NCI-H460 (cell line): Measurements from ENCODE around the gene MKRN2. TPM values are rescaled to one million over a fixed set of nuclear protein-coding genes. Genes with fewer than 3 reads are reported as not detected.

Experiments used
- DNase-seq: peaks from one replicate; pipeline ENCODE4 v3.0.0-alpha.2; 2016; ENCODE audit warnings: low read depth; ENCODE audit errors: extremely low read depth
- total RNA-seq: library from RNA; depleted of rRNA; stranded (reverse); fragments of >200 nt; shearing (Covaris generic); gene quantifications from 2 replicates; pipeline ENCODE4 v1.2.3, GENCODE V29; 2014

The MKRN2 gene
- total RNA-seq, 1 experiment from 2014 or later = 25.1 TPM

DNA sequence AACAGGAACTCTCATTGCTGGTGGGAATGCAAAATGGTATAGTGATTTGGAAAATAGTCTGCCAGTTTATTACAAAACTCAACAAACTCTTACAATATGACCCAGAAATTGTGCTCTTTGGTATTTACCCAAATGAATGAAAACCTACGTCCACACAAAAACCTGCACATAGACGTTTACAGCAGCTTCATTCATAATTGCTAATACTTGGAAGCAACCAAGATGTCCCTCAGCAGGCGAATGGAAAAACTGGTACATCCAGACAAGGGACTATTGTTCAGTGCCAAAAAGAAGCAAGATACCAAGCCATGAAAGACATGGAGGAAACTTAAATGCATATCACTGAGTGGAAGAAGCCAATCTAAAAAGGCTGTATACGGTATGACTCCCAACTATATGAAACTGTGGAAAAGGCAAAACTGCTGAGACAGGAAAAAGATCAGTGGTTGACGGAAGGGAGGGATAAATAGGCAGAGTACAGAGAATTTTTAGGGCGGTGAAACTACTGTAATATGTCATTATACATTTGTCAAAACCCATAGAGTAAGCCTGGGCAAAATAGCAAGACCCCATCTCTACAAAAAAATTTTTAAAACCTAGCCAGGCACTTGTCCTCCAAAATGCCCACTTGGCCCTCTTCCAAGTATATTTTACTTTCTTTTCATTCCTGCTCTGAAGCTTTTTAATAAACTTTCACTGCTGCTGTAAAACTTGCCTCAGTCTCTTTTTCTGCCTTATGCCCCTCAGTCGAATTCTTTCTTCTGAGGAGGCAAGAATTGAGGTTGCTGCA lies 6.7 kb upstream of the MKRN2 start:
- no peak for DNase-seq

DNA sequence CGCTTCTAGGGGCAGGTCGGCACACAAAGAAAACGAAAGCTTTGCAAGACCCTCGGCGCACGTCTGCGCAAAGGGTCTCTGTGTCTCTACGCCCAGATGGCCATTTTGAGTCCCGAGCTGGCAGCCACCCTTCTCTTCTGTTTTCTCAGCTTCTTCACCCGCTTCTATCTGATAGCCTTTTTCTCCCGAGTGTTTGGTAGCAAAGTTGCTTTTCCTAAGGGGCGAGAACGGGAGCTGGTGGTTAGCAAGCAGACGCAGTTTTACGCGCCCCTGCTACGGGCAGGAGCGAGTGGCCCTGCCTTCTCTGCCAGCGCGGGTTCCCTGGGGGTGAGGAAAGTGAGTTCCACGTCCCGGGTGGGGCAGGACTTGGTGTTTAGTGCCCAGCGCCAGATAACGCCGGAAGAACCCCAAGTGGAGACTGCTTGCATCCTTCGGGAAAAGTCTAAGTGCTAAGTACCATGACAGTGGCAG lies 2.9 kb upstream of the MKRN2 start:
- peak; percentile 8 for DNase-seq

DNA sequence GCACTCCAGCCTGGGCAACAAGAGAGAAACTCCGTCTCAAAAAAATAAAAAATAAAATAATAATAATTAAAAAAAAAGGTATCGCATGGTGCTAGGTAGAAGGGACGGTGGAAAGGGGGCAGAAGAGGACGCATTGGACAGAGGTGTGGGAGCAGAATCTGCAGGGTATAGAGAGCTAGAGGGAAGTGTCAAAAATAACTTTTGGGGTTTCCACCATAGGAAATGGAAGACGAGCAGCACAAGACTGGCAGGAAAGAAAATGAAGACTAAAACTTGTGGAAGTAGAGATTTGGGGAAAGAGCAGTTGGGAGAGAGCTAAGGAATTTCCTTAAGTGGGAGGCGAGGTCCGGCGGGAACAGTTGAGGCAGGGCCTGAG lies 585 bp upstream of the MKRN2 start:
- no peak for DNase-seq

DNA sequence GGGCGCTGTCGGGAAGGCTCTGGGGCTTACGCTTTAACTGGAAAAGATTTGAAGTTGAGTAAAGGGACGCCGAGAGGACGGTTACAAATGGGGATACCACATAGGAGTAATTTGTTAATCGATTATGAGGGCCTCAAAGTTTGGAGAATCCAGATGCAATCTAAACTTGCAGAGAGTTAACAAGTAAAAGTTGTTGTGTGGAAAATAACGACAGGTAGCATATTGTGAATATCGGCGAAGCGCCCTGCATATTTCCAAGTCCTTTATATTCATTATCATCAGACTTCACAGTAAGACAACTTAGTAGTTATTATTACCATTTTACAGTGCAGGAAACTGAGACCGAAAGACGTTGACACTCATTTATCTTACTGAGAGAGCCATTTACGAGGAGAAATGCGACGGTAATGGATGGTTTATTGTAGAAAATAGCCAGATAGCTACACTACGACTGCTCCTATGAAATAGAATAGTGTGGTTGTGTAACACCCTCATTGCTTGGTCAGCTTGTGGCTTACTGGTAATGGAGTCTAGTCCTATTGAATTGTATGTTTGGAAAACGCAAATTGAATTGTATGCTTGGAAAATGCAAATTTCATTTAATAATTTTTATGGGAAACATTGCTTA lies 700 bp downstream of the MKRN2 start:
- peak; percentile 14 for DNase-seq

DNA sequence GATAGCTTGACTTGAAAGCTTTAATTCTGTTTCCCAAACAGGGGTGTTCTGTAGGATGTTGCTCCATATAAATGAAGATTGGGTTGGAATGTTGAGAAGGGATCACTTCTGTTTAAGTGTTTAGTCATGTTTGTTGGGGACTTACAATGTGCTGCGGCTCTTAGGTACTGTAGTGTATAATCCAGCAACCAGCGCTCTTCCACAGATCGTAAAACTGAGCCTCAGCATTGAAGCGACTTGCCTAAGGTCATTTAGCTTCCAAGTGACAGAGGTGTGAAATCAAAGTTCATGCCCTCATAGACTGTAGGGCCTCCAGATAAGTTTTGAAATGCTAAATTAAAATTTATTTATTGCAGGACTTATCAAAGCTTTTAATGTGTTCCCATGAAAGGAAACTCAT lies 1.8 kb downstream of the MKRN2 start:
- no peak for DNase-seq

DNA sequence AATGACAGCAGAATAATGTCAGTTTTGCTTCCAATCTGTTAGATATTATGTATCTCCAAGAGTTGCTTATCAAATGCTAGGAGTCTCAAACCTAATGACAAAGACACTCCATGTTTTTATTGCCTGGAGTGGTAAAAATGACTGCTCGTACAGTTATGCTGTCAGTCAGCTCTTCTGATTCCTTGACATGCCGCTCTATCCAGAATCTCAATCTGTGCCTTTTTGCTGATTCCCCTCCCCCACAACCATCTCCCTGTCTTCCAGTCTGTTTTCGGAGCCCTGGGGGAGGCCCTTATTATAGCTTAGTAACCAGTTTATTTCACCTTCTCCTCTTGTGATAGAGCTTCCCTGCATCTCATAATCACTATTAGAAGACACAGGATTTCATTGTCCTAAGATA lies 2.6 kb downstream of the MKRN2 start:
- DNase-seq = no peak

DNA sequence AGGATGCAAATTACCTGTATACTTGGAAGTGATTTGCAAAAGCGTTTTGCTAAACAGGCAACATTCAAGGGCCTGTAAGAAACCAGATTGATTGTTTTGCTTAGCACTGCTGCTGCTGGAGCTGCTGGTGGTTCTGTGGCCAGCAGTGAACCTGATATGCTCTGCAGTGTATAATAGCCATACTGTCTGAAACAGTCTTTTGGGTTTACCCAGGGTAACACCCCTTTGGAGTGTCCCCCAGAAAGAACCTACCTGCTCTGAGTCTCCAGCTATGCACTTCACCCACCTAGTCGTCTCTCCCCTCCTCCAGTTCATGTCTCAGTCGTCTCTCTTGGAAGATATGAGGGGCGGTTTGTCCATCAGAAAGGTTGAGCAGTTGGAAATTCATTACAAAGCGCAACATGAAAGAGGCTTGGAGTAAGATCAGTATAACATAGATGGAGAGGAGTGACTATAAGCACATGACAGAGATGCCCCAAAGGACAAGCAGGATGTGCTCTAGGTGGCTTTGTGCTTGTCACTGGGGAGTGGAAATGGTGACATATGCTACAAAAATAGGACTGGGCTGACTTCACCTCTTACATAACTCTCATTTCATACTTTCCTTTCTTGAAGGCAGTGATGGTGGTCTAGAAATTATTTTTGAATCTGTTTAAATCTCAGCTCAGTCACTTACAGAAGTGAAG lies 3.8 kb downstream of the MKRN2 start:
- no peak for DNase-seq

DNA sequence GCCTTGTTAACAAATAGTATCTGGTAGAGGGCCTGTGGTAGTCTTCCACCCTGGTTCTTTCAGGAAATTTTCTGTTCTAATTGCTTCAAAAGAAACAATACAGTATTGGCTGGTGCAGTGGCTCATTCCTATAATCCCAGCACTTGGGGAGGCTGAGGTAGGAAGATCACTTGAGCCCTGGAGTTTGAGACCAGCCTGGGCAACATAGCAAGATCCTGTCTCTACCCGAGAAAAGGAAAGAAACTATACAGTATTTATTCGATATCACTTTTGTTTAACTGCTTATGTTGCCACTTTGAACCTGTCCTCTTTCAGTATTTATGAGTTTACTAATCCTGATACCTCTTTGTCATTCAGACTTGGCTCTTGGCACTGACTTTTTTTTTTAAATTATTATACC lies 4.5 kb downstream of the MKRN2 start:
- DNase-seq = no peak

DNA sequence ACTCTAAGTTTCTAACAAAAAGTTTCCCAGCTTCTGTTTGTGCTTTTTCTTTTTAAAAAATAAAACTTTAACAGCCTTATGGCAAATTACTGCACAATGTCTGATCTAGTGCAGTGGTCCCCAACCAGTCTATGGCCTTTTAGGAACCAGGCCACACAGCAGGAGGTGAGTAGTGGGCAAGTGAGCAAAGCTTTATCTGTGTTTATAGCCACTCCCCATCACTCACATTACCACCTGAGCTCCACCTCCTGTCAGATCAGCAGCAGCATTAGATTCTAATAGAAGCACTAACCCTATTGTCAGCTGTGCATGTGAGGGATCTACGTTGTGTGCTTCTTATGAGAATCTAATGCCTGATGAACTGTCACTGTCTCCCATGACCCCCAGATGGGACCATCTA lies 5.6 kb downstream of the MKRN2 start:
- DNase-seq = no peak

DNA sequence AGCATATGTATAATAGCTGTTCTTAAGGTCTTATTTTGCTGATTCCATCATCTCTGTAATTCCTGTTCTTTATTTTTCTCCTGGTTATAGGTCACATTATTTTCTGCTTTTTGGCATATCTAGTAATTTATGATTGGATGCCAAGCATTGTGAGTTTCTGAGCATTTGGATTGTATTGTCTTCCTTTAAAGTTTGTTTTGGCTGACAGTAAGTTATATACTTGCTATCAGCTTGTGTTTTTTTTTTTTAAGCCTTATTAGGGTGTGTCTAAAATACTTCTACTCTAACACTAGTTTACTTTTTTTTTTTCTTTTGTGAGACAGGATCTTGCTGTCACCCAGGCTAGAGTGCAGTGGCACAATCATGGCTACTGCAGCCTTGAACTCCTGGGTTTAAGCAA lies 10.1 kb downstream of the MKRN2 start:
- no peak for DNase-seq

DNA sequence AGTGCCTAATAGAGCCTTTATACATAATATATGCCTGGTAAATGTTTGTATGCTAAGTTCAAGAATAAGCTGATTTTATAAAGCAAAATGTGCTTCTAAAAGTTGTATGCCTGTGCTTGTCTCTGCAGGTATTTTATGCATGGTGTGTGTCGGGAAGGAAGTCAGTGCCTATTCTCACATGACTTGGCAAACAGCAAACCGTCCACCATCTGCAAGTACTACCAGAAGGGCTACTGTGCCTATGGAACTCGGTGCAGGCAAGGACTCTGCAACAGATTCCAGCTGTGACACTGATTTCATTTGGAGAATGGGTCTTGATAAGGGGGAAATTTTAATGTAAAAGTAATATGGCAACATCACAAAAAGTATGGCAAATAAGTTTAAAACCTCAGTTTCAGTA lies 11.9 kb downstream of the MKRN2 start:
- DNase-seq = no peak

DNA sequence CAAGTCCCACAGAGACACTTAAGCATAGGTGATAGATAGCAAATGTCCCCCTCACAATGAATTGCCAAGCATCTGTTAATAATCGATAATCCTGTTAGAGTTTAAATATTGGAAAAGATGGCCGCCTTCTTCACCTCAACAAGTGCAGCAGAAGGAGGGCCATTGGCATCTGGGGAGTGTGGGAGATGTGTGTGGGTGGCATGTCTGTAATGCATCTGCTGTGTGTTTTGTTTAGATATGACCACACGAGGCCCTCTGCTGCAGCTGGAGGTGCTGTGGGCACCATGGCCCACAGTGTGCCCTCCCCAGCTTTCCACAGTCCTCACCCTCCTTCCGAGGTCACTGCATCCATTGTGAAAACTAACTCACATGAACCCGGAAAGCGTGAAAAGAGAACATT lies 12.9 kb downstream of the MKRN2 start:
- DNase-seq = no peak

DNA sequence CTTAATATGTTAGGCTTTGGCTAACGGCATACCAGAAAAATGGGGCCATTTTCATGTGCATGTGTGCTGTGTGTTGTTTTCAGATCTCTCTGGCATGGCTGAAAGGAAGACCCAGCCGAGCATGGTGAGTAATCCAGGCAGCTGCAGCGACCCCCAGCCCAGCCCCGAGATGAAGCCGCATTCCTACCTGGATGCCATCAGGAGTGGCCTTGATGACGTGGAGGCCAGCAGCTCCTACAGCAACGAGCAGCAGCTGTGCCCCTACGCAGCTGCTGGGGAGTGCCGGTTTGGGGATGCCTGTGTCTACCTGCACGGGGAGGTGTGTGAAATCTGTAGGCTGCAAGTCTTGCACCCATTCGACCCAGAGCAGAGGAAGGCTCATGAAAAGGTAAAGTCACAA lies 15.1 kb downstream of the MKRN2 start:
- DNase-seq = no peak

DNA sequence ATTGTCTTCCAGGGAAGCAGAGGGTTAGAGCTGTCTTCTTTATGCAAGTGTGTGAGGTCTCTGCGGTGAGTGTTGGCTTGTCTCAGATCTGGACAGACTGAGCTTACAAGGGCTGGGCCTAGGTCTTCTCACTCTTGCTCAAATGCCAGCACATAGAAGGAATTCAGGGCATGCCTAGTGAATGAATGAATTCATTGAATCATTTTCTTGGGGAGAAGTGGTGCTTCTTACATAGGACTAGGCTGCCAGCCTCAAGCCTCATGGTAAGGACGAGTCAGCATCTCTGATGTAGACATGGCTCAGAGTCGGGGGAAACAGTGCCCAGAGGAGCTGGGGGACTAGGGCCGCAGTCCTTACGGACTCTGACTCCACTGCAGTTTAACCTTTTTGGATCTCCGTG lies 17.2 kb downstream of the MKRN2 start:
- DNase-seq = no peak

DNA sequence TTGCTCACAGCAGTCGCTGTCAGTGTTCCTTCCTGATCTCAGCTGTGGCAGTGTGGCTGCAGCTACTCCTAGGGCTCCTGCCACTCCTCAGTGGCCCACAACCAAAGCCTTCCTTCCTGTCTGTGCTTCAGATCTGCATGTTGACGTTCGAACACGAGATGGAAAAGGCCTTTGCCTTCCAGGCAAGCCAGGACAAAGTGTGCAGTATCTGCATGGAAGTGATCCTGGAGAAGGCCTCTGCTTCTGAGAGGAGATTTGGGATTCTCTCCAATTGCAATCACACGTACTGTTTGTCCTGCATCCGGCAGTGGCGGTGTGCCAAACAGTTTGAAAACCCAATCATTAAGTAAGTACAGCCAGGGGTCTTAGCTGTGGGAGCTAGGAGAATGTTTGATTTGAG lies 17.8 kb downstream of the MKRN2 start:
- no peak for DNase-seq

DNA sequence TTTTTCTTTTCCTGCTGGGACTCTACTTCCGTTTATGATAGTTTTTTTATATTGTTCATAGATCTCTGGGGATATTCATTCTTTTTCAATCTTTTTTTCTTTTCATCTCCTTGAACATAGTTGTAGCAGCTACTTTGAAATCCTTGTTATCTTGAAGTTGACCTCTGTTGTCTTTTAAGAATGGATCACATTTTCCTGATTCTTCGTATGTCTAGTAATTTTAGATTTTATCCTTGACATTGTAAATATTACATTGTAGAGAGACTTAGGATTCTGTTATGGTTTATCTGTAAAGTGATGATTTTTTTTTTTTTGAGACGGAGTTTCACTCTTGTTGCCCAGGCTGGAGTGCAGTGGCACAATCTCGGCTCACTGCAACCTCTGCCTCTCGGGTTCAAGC lies 20.5 kb downstream of the MKRN2 start:
- no peak for DNase-seq

DNA sequence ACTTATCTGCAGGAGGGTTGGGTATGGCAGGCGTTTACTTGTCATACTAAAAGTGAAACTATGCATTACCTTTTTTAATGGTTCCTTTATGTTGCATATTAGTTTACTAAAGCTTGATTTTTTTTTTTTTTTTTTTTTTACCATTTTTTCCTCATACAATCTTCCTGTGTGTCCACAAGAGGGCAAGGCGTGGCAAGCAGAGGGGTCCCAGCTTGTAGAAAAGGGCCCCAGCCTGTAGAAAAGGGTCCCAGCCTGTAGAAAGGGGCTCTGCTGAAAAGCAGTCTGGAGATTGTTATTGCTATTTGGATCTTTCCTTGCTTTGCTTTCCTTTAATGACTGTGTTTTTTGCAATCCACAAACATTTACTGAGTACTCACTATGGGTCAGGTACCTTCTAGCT lies 21.9 kb downstream of the MKRN2 start:
- no peak for DNase-seq

DNA sequence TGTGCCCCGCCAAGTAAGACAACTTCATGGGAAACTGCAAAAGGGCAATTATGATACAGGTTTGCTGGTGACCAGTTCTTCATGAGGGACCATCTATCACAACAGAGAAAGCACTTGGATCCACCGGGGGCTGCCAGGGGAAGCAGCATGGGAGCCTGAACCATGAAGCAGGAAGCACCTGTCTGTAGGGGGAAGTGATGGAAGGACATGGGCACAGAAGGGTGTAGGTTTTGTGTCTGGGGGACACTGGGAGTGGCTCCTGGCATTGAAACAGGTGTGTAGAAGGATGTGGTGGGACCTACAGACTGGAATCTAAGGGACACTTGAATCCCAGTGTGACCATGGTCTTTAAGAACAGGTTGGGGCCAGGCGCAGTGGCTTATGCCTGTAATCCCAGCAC lies 22.6 kb downstream of the MKRN2 start:
- no peak for DNase-seq

DNA sequence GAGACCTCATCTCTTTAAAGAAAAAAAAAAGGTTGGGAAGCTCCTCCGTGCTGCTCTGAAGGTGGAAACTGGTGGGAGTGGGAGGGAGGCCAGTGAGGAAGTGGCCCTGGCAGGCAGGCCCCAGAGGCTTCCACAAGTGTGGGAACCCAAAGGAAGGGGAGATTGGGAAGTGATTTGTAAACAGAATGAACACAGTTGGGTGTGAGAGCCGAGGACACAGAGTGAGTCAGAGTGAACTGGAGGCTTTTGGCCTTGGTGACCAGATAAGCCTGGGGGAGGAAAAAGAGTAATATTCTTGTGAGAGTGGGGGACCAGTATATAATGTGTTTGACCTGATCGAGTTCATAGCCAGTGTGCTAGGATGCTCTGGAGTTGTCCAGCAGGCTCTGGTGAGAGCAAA lies 23.0 kb downstream of the MKRN2 start:
- no peak for DNase-seq

DNA sequence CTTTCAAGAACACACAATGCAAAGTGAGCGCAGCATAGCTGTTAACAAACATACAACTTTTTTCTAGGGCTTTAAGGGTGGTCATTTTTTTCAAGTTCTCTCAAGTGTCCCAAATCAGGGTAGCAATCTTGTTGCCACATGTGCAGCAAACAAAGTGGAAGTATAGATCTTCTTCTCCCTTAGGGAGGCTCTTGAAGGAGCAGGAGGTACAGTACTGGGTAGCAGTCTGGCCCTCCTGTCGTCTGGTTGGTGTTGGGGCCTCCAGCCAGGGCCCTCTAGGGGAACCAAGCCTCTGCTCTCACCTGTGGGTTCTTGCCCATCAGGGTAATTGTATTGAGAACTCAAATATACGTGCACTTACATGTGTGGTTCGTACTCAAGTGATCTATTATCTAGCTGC lies 25.8 kb downstream of the MKRN2 start:
- DNase-seq = no peak

DNA sequence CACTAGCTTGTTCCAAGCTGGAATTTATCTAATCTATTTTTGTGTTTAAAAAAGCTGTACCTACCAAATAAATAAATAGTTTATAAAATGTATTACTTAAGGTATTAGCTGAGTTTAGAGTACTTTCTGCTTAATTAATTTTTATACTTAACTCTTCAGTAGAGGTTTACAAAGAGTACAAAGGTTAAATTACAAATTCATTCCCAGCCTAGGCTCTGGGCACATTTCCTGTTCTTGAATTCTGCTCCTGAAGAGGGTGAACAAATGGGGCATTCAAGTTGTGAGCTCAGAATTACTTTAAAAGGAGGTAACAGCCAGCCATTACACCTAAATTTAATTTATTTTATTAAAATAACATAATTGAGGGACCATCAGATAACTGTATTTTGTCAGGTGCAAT lies 26.4 kb downstream of the MKRN2 start:
- DNase-seq = no peak

DNA sequence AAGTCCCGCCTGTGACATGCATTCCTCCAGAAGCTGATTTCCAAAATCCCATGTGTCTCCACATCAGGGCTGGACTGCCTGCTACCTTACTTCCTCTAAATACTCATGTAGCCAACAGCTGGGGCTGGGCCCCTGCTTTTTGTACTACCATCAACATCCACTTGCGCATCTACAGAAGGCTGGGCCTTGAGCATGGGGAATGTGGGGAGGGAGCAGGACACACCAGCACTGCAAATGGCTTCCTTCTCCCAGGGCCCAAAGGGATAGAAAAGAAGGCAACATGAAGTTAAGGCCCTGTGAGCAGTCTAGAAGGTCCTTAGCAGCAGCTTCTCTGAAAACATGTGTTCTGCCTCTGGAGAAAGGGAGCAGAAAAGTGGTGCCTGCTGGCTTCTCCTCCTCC lies 27.2 kb downstream of the MKRN2 start:
- no peak for DNase-seq
